LNCaP clone FGC (cell line): Measurements from ENCODE around the gene RNF141.
A peak's percentile ranks its signal among the peaks of the same experiment; 100 is the strongest.

Experiments
- DNase-seq: peaks from one replicate; pipeline ENCODE4 v3.0.0-alpha.2; 2011; ENCODE audit warnings: low read depth
- H3K4me3 ChIP-seq: 2 replicates; pipeline ENCODE4 v1.5.1; 2011; ENCODE audit warnings: mild to moderate bottlenecking, low read depth, low read length, control low read depth
- TF ChIP-seq, protein P1 (sequence below): IDR thresholded peaks from 2 replicates; pipeline ENCODE4 v1.5.1; 2012; ENCODE audit warnings: mild to moderate bottlenecking; ENCODE audit not compliant: control insufficient read depth, insufficient read depth; ENCODE audit errors: extremely low read depth

RNF141 gene

DNA sequence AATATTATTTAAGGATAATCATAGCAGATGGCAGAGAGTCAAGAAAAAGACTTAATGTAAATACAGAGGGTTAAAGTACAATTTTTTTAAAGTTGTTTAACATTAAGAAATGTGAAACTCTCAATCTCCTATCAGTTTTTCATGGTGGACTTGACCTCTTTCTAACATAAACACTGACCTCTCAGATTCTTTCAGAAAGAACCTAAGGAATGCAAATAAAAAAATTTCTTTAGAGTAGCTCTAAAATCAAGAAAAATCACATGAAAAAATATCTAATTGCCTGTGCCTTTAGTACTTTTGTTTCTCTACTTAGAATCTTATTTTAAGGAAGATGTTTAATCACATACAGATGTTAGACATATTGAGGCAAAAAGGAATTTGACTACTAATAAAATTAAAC lies 12.9 kb downstream of the RNF141 start:
- no peak overlapping the region for H3K4me3 ChIP-seq
- no peak for DNase-seq
- TF ChIP-seq, protein P1, sequence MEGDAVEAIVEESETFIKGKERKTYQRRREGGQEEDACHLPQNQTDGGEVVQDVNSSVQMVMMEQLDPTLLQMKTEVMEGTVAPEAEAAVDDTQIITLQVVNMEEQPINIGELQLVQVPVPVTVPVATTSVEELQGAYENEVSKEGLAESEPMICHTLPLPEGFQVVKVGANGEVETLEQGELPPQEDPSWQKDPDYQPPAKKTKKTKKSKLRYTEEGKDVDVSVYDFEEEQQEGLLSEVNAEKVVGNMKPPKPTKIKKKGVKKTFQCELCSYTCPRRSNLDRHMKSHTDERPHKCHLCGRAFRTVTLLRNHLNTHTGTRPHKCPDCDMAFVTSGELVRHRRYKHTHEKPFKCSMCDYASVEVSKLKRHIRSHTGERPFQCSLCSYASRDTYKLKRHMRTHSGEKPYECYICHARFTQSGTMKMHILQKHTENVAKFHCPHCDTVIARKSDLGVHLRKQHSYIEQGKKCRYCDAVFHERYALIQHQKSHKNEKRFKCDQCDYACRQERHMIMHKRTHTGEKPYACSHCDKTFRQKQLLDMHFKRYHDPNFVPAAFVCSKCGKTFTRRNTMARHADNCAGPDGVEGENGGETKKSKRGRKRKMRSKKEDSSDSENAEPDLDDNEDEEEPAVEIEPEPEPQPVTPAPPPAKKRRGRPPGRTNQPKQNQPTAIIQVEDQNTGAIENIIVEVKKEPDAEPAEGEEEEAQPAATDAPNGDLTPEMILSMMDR, result no peak

GRCh38 chr11:10526974-10527918 lies 13.7 kb downstream of the RNF141 start:
- TF ChIP-seq, protein P1, result no peak
- no peak overlapping the region for H3K4me3 ChIP-seq
- peak; percentile 56 for DNase-seq

GRCh38 chr11:10524471-10524870 lies 16.5 kb downstream of the RNF141 start:
- TF ChIP-seq, protein P1, result no peak
- no peak overlapping the region for H3K4me3 ChIP-seq
- DNase-seq, result no peak

GRCh38 chr11:10522921-10523320 lies 18.1 kb downstream of the RNF141 start:
- peak; percentile 56 for DNase-seq
- TF ChIP-seq, protein P1, result no peak
- no peak overlapping the region for H3K4me3 ChIP-seq

DNA sequence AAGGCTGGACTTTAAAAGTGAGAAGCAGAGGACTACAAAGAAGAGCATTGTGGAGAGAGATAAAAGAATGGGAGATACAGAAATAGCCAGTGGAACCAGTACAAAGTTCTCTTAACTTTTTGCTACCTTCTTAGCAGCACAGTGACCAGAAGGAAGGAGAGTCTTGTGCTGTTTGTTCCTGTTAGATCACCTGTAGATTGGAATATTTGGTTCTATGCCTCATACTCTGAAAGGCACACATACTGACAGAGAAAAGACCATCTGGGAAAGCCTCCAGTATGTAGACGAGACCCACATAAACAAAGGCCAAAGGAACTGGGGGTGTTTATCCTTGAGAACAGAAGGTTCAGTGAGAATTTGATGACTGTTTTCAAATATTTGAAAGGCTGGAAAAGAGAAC lies 18.7 kb downstream of the RNF141 start:
- DNase-seq, result no peak
- TF ChIP-seq, protein P1, result no peak
- no peak overlapping the region for H3K4me3 ChIP-seq

DNA sequence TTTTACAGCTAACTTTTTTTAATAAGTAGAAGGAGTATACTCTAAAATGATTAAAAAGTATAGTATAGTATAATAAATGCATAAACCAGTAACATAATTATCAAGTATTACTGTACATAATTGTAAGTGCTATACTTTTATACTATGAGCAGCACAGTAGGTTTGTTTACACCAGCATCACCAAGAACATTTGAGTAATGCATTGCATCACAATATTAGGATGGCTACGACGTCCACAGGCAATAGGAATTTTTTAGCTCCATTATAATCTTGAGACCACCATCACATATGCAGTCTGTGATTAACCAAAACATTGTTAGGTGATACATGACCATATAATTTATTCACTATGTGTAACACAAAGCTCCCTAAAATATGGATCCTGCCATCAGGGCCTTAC lies 20.4 kb downstream of the RNF141 start:
- no peak overlapping the region for H3K4me3 ChIP-seq
- TF ChIP-seq, protein P1, result no peak

More for the DNA sequence above, 20.4 kb downstream of the RNF141 start:
- DNase-seq, result no peak
